NK-92 treated with Interleukin-12 subunit alpha and Interleukin-12 subunit beta, amount 100 ng/mL, for 24 hours (cell line): Measurements from ENCODE around the gene SDHB.

Source experiments
- DNase-seq: peaks from one replicate; lab custom pipeline; 2025; lab: John Stamatoyannopoulos, UW

SDHB gene

DNA sequence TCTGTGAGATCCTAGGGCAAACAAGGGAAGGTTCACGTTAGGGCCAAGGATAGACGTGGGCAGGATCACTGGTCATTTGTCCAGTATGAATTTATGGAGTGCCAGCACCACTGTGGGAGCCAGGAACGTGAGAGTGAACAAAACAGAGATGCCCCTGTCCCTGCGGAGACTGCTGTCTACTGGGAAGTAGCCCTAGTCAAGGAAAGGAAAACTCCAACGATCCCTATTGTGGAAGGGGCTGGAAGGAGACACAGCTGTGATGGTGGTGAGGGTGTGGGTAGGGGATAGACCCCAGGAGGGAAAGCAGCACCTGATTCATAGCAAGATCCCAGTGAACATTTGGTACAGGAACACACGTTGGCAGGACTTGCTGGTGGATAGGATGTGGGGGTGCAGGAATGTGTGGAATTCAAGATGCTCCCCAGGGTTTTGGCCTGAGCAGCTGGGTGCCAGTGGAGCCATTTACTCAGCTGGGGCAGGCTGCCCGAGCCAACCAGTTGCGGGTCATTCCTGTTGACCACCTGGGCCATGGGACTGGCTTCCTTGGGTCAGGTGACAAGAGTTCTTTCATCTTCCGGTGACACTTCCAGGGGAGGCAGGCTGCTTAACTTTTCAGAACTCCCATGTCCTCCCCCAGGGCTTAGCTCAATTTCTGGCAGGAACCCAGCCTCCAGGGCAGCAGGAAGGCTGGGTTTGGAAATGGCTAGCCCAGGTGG lies 40.9 kb downstream of the SDHB start:
- no peak for DNase-seq

DNA sequence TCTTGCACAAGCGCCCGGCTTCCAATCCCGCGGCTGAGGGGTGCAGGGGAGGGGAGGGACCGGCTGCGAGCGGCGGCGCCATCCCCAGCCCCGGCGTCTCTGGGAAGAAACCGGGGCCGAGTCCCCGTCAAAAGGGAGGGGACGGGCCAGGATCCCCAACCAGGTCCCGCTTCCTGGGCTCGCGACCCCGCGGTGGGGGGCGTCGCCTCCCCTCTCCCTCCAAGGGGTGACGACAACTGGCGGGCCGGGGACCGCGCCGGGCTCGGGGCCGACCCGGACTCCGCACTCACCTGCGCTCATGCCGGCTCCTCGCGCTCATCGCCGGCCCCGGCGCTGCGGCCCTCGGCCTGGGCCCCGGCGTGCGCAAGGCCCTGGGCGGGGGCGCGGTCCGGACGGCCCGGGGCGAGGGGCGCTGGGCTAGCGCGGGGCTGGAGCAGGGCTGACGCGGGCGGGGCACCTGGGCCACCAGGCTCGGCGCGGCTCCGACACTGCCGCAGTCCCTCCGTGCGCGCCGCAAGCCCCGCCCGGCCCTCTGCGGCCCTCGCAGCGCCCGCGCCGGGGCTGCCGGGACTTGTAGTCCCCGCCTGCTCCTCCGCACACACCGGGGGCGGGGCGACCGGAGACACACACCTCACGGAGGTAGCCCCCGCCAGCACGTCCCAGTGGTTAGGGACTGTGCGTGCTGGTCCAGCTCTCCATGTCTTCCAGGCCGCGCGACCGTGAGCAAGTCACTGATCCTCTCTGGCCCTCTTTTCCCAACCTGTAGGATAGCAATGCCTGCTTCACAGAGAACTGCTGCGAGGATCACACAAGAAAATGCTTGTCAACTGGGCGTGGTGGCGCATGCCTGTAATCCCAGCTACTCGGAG lies 42.2 kb downstream of the SDHB start, which contains the start of gene ATP13A2:
ATP13A2 (minus strand) TSS at position 490 of the 869 bp plus-strand sequence; CDS start at position 300, 190 bp downstream.
- DNase-seq = peak; percentile 60

DNA sequence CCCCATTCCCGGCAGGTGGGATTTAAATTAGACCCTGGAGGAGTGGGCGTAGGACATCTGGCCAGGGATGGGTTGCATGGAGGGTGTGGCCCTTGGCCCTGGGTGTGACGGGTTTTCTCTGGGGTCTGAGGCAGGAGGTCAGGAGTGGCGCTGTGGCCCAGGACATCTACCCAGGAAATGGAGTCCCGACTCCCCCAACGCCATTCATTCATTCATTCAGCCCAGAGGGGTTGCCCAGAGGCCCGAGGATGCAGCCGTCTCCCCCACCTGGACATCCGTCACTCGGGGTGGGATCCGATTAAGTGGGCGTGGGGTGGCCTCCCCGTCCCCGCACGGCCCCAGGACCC lies 42.8 kb downstream of the SDHB start:
- no peak for DNase-seq

DNA sequence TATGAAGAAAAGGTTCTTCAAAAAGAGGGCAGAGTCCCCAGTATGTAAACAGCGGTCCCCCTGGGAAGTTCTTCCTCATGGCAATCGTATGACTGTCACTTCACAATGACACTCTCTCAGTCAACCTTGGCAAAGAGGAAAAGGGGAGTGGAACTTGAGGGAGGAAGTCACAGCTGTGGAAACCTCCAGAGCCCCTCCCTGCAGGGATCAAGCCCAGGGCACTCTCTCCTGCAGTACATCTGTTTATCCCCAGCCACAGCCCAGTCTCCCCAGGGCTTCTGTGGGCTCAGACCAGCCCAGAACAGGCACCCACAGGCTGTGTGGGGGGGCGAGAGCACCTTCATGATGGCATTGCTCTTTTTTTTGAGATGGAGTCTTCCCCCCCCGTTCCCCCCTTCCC lies 44.1 kb downstream of the SDHB start:
- DNase-seq = no peak

DNA sequence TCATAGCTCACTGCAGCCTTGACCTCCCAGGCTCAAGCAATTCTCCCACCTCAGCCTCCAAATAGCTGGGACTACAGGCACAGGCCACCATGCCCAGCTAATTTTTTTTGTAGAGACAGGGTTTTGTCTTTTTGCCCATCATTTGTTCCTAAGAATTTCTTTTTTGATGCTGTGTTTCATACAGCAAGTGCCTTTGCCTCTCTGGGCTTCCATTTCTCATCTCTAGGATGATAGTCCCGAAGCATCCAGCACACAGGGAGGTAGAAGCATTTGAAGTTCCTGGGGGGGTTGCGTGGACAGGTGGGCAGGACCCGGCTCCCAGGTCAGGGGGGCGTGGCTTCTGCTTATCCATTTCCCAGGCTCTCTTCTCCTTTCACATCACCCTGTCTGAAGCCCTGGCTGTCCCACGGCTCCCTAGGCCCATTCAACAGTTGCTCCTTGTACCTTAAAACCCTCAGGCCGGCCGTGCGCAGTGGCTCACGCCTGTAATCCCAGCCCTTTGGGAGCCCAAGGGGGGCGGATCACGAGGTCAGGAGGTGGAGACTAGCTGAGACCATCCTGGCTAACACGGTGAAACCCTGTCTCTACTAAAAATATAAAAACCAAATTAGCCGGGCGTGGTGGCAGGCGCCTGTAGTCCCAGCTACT lies 45.5 kb downstream of the SDHB start:
- no peak for DNase-seq

DNA sequence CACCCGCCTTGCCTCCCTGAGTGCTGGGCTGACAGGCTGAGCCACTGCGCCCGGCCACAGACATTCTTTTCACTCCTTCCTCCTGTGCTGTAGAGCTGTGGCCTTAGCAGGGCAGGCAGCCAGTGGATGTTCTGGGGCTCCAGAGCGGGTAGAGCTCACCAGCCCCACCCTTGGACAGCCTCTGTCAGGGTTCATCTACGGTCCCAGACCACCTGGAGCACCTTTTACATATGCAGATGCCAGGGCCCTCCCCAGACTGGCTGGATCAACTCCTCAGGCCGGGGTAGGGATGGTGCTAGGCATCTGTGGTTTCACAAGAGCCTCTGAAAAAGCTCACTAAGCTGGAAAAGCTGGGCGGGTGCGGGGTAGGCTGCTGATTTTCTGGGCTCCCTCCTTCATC lies 46.7 kb downstream of the SDHB start:
- no peak for DNase-seq

DNA sequence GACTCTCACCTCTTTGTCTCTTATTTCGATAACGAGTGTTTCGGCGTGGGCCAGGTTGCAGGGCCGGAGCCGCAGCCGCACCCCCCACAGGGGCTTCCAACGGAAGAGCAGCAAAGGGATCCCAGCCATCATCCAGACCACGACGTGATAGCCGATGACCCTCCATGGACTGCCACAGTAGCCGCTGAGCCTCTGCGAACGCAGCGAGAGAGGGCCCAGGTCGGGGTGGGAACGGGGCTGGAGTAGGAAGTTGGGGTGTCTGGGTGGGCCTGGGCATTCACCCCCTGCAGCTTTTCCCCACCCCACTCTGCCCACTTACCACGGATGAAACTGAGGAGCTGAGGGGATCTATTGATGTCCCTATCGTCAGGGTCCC lies 48.5 kb downstream of the SDHB start:
- DNase-seq = no peak

DNA sequence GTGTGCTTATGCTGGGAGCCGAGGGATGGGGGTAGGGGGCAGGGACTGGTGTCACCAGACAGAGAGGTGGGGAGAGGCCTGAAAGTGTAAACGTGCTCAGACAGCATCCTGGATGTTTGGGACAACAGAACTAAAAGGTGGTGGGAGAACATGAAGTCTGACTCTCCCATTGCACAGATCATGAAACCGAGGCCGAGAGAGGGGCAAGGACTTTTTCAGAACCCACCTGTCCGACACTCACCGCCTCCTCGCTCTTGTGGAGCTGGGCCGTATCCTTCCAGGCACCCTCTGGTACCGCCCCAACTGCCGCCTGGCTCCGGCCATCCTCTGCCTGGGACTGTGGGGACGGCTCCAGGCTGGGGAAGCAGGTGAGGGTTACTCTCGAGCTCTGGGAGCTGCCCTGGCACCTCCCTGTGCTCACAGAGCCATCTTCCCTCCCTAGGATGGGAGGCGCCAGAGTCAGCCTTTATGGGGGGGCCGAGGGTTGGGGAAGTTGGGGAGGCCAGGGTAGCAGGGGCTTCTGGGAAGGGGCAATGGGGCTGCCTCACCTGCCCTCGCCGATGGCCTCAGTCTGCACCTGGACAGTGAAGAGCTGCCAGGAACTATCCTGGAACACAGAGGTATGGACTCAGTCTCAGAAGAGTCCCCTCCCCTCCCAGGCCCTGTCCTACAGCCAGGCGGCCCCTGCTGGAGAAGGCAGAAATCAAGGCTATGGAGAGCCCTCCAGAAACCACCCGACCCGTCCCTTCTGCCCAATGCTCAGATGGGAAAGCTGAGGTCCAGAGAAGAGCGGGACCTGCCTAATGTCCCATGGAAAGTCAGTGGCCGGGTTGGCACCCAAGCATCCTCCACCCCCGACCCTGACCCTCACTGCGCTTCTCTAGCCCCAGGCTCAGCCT lies 49.1 kb downstream of the SDHB start:
- no peak for DNase-seq

DNA sequence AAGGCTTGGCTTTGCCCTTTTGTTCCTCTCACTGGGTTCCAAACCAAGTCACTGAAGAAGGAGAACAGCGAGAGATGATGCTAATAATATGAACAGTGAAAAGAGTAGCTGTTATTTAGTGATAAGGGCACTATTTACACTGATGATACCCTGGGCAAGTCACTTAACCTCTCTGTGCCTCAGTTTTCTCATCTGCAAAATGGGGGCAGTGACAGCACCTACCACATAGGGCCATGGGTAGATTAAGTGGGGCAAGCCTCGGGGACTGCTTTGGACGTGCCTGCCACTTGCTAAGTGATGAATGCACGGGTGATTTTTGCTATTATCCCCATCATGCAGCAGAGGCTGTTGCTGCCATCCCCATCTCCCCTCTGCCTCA lies 51.3 kb downstream of the SDHB start:
- DNase-seq = no peak

DNA sequence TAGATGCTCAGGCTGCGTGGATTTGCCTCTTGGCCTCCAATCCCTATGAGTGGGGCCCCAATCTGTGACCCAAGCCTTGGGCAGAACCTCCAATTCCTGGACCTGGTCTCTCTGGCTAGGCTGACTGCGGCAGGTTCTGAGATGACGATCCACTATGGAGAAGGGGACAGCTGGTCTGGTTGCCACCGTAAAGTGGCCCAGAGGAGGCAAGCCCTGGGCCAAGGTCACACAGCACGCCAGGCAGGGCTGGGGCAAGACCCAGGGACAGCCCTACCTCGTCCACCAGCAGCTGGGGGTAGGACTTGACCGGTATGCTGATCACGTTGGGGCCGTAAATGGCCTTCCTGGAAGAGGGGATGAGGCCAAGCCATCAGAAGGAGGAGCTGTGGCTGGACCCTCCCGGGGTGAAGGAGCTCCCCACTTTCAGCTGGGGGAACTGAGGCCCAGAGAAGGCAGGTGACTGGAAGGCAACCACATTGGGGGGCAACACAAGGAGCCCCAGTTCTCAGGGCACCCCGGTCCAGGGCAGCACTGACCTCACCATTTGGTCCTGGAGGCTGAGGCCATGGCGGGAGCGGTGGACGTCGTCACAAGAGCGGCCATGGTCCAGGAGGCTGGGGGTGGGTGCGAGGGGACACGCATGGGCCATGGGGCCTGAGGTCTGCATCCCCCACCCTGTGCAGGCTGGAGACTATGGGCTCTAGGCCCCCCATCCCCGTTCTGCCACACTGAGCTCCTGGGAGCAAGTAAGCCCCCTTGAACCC lies 51.9 kb downstream of the SDHB start:
- no peak for DNase-seq

DNA sequence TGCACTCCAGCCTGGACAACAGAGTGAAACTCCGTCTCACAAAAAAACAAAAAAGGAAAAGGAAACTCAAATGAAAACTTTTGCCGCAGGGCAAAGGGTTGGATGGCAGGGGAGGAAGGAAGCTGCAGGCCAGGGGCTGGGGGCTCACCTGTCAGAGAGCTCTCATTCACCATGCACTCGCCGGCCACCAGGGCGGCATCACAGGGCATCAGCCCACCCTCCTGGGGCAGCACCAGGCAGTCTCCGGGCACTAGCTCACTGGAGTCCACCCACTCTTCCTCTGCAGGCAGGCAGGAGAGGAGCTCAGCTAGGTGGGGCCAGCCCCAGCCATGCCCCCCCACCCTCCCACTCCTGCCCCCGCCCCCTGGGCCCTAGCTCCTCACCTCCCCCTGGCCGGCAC lies 54.0 kb downstream of the SDHB start:
- no peak for DNase-seq

DNA sequence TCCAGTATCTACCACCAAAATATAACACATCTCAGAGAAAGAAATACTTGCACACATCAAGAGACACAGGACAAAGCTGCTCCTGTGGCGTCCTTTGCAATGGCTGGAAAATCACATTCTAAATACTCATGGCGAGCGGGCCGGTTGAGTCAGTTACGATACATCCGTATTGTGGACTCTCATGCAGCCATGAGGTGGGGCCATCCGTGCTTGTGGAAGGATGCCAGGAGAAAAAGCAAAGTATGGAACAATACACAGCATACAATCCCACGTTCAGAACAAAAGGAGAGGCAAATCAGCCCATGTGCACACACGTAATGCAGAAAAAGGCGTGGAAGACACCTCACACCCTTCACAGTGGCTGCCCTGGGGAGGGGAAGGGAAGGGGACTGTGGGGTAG lies 55.2 kb downstream of the SDHB start:
- DNase-seq = no peak

DNA sequence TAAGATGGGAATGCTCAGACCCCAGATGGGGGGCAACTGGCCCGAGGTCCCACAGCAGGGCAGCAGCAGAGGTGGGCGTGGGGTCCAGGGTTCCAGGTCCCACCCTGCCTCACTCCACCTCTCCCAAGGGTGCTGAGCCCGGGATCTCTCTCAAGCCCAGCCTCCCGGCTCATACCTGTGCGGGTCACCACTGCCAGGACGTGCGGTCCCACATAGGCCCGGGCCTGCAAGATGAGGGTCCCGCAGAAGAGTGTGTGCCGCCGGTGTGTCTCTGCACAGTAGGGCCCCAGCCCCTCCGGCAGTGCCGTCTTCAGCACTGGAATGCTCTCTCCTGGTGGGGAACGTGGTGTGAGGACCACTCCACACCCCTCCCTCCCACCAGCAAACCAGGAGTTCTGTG lies 57.0 kb downstream of the SDHB start:
- no peak for DNase-seq

DNA sequence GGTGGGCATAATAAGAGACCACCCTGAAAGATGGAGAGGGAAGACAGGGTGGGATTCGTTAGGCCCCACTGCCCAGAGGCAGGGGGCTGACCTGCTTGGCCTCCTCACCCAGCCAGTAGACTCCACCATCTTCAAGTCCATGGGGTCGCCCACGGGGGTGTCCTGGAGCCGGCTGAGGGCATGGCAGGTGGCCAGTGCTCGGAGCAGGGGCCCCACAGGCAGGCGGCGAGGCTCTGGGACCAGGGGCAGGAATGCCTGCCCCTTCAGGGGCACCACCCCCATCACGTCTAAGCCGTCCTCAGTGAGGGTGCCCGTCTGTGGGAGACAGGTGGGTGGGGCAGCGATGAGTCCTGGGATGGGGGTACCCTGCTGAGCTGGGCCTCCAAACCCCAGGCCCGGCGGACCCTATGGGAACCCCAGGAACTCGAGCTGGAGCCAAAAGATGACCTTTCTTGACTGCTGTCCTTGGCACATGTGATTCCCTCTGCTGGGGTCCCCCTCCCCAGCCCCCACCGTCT lies 60.3 kb downstream of the SDHB start:
- no peak for DNase-seq

DNA sequence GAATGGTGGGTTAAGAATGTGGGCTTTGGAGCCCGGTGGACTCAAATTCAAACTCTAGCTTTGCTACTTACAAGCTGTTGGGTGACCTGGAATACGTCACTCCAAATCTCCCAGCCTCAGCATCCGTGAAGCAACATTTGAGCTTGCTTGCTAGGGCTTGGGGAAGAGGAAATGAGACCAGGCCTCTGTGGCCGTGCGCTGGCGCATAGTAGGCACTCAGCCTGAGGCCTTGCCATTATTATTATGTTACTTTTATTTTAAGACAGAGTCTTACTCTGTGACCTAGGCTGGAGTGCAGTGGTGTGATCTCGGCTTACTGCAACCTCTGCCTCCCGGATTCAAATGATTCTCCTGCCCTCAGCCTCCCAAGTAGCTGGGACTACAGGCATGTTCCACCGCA lies 61.2 kb downstream of the SDHB start:
- DNase-seq = no peak

DNA sequence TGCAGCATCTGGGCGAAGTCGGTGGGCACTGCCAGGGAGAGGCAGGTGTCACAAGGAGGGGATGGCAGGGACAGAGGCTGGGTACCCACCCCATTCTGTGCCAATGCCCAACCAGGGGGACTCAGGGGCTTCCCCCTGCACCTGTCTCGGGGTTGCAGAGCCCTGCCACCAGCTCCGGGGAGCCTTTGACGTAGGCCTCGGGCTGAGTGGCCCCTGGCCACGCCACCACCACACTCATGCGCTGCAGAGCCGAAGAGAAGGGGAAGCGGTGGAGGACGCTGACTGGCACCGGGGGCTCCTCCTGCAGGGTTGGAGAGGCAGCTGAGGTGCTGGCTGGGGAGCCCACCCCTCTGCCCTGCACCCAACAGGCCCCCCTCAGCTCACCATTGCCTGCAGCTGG lies 61.7 kb downstream of the SDHB start:
- DNase-seq = no peak

DNA sequence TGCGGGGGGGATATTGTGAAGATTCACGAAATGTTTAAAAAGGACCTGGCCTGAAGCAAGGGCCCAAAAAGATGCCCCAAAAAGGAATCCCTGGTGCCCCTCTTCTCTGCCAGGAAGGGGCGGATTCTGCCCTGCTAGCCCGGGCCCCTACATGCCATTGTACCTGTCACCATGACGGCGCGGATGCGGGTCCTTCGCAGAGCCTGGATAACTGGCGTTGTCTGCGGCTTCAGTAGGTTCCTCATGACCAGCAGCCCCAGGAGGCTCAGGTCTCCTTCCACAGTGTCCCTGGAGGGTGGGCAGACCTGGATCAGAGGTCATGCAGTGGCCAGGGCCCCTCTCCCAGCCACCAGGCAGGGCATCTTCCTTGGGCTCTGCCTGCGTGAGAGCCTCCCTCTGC lies 62.3 kb downstream of the SDHB start:
- no peak for DNase-seq

DNA sequence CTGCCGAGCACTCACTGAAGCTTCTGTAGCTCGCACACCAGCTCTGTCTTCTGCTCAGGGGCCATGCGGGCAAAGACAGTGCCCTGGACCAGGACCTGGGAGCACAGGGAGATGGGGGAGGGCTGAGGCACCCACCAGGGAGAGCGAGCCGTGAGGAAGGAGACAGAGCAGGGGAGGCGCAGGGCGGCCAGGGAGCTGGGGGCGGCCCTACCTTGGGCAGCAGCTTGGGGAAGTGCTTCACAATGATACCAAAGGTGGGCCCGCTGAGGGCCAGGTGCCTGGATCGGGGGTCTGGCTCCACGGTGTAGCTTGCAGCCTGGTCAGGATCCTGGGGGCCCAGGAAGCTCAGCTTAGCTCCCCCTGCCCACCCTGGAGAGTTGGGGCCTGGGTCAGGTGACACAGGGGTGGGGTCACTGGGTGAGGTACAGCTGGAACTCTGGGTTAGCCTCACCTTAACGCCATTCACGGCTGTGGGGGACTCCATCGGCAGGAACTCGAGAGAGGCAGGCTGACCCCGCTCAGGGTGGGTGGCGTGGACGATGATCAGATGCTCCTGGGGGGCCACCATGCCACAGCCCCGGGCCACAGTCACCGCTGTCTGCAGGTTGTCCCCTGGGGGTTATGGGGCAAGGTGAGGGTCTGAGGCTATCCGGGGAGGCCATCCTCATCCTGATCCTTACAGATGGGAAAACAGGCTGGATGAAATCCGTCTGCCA lies 64.0 kb downstream of the SDHB start:
- no peak for DNase-seq

DNA sequence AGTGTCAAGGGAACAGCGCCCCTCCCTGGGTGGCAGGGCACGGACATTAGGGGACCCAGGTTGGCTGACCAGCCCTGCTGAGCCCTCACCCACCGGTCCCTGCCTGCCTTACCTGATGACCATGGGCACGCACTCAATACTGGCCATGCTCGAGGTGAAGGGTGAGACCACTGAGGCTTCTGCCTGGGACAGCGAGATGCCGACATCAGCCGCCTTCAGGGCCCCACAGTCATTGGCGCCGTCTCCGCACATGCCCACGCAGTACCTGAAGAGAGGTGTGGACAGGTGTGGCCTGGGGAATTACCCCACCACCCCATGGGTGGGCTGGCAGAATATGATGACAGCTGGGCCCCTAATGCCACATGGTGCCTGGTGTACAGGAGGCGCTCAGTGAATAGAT lies 65.6 kb downstream of the SDHB start:
- DNase-seq = no peak

DNA sequence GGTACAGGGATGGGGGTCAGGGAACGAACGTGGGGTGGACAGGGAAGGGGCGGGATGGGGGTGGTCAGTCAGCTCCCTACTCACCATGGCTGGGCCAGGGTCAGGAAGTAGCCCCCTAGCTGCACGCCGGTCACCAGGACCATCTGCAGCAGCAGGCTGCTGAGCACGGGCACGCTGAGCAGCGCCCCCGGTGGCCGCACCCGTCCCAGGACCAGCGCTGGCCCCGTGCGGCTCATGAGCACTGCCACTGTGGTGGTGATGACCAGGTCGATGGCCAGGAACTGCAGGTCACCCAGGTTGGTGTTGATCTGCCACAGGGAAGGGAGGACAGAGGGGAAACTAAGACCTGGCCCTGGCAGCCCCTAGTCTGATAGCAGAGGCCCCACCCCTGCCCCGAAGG lies 66.9 kb downstream of the SDHB start:
- no peak for DNase-seq
